EL (cell line): ENCODE data around the gene EIF1AD.
"Not testable (repeated sequence)": the region's sequence is repeated elsewhere in the genome, so short reads cannot be mapped to it uniquely, and the experiment has no call there.

ENCODE experiments used
- DNase-seq: peaks from one replicate; pipeline ENCODE4 v3.0.0-alpha.2; 2016

EIF1AD gene

DNA sequence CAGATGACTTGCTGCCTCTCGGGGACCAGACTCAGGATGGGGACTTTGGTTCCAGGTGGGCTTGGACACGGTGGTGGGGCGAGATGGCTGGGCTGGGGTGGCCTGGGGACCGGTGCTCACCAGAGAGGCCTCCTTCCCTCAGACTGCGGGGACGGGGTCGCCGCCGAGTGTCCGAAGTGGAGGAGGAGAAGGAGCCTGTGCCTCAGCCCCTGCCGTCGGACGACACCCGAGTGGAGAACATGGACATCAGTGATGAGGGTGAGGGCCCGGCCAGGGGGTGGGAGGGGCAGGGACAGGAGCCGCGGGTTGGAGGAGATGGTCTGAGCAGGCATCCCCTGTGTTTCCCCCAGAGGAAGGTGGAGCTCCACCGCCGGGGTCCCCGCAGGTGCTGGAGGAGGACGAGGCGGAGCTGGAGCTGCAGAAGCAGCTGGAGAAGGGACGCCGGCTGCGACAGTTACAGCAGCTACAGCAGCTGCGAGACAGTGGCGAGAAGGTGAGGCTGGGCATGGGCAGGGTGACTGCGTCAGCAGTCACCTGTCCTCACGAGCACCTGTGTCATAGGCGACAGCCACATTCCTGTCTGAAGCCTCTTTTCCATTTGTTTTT is 34.5 kb downstream of the EIF1AD start:
- DNase-seq = no peak

GRCh38 chr11:65965986-65966762 is 35.8 kb downstream of the EIF1AD start:
- no peak for DNase-seq

DNA sequence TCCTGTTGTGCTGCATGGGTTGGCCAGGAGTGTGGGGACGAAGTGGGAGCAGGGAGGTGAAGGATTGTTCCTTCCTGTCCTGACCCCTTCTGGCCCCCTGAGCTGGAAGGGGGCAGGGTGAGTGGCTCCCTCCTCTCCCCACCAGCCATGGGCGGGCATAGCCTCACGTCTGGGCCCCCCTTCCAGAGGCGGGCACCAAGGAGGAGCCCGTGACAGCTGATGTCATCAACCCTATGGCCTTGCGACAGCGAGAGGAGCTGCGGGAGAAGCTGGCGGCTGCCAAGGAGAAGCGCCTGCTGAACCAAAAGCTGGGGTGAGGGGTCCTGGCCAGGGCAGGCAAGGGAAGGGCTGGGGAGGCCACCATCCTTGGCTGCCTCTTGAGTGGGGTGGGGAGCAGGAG is 37.1 kb downstream of the EIF1AD start:
- DNase-seq = no peak

DNA sequence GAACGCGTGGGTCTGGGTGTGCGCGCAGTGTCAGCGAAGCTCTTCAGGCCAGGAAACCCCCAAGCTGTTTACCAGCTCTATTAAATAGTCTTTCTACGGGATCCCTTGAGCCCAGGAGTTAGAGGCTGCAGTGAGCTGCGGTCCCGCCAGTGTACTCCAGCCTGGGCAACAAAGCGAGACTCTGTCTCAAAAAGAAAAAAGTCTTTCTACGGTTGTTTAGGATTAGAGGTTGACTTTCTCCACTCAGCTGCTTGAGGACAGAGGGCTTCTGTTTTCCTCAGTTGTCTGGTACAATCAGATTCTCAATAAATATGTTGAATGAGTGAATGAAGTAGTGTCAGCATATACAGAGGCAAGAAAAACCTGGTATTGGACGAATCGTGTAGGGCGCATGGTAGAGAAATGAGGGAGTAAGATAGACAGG is 39.8 kb downstream of the EIF1AD start:
- no peak for DNase-seq

- DNase-seq = peak; percentile 98
These were observed 40.5 kb downstream of the EIF1AD start, which contains the start of gene SART1 for GRCh38 chr11:65961267-65962140. Gene SART1 (plus strand): TSS chr11:65961734. CDS start chr11:65961781, 47 bp downstream.

GRCh38 chr11:65960824-65961266 is 41.1 kb downstream of the EIF1AD start:
- DNase-seq = no peak

- no peak for DNase-seq
These were observed 43.1 kb downstream of the EIF1AD start for GRCh38 chr11:65958774-65959420.

GRCh38 chr11:65958291-65958690 is 43.7 kb downstream of the EIF1AD start:
- DNase-seq = no peak

GRCh38 chr11:65954771-65955170 is 47.2 kb downstream of the EIF1AD start:
- DNase-seq = no peak

DNA sequence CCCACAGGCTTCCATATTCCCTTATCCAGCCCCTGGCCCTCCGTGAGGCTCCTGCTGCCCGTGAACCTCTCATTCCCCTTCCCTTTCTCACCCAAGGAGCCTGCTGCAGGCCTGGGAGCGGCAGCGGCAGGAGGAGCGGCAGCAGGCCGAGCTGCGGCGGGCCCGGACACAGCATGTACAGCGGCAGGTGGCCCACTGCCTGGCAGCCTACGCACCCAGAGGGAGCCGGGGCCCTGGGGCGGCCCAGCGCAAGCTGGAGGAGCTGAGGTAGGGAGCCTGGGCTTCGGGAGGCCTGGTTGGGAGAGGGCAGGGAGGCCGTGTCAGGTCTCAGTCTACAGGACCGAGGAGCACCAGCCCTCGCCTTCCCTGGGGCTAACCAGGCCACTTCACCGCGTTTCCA is 48.5 kb downstream of the EIF1AD start:
- no peak for DNase-seq

GRCh38 chr11:65952052-65952521 is 49.9 kb downstream of the EIF1AD start:
- no peak for DNase-seq

- DNase-seq = not testable (repeated sequence)
These were observed 50.3 kb downstream of the EIF1AD start for GRCh38 chr11:65951641-65952040.

GRCh38 chr11:65950711-65951110 is 51.2 kb downstream of the EIF1AD start:
- DNase-seq = not testable (repeated sequence)

DNA sequence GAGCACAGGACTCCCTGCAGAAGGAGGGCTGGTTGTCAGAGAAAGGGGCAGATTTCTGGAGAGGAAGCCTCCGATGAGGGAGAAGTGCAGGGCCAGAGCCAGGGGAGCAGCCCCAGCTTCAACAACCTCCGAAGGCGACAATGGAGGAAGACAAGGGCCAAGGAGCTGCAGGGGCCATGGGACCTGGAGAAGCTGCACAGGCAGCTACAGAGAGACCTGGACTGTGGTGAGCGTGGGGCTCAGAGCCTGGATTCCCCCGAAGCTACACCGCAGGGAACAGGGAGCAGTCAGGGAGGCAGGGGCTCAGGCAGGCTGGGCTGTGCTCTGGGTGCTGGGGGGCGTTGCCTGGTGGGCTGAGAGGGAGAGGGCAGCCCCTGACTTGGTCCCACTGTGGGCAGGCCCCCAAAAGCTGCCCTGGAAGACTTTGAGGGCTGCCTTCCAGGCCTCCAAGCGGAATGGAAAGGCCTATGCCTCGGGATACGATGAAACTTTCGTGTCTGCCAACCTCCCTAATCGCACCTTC is 54.3 kb downstream of the EIF1AD start:
- no peak for DNase-seq

- no peak for DNase-seq
These were observed 54.8 kb downstream of the EIF1AD start for GRCh38 chr11:65947133-65947532.

DNA sequence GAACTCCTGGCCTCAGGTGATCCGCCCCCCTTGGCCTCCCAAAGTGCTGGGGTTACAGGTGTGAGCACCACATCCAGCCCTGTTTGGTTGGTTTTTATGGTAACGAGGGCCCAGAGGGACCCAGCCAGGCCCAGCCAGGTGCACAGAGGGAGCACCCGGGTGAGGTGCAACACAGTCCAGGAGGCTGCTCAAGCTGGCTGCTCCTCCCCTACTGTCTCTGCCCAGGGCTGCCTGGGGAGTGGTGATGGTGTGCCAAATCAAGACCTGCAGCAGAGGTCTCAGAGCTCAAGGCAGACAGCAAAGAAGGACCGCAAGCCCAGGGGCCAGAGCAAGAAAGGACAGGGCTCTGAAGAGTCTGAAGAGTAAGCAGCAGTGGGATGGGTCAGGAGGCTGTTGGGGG is 55.3 kb downstream of the EIF1AD start:
- no peak for DNase-seq
